NCI-H2171 (cell line): ENCODE results near the gene FEZF1.

Source experiments
- DNase-seq: peaks from one replicate; lab custom pipeline; 2025; lab: John Stamatoyannopoulos, UW

FEZF1 gene

GRCh38 chr7:122268101-122268500, 36.4 kb downstream of the FEZF1 start:
- peak; percentile 15 for DNase-seq

GRCh38 chr7:122262246-122262645, 42.3 kb downstream of the FEZF1 start:
- peak; percentile 77 for DNase-seq

GRCh38 chr7:122261442-122261841, 43.1 kb downstream of the FEZF1 start:
- no peak for DNase-seq

DNA sequence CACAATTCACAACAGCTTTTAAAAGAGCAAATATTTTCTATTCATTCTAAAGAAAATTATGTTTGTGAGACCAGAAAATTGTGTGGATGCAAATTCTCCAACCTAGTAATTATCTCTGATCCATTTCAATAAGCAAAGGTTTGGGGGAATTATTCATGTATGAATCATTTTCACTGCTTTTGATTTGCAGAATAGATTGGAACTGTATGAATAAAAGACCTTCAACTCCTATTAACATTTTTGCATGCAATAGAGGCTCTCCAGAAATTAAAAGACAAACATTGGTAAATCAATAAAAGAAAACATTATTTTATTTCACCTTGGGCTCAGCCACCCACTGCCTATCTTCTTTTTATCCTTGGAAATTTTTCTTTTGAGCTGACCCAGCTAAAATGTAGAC, 43.5 kb downstream of the FEZF1 start:
- no peak for DNase-seq

DNA sequence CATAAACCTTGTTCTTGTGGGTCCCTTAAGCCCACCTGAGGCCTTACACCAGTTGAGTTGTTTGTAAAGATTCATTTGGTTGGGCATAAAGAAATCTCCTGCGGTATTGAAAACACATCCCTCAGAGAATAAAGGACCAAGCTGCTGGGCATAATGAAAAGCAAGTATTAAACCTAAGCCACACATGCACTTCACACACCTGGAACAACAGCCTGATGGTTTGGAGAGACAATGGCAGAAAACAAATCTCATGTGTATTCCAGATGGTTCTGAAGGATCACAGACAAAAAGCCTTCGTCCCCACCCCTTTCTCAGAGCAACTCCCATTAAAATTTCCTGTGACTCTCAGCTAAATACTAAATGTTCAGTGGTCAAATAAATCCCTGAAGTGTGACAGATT, 44.2 kb downstream of the FEZF1 start:
- no peak for DNase-seq

GRCh38 chr7:122258971-122259370, 45.6 kb downstream of the FEZF1 start:
- DNase-seq, result no peak

- DNase-seq, result no peak
These were observed 47.5 kb downstream of the FEZF1 start for GRCh38 chr7:122257056-122257455.

DNA sequence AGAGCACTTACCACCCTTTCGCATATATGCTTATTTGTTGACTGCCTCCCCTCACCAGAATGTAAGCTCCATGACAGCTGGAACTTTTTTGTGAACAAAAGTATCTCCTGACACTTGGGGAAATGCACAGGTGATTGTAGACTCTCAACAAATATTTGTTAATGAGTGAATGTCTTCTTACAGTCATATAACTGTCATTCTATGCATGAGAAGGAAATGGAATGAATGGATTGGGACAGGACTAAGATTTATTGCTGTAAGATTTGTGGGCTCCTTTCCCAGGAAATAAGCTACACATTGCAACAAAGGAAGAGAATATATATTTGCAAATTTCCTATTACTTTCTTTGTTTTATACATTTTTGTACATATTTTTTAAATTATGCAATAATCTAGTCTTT, 48.5 kb downstream of the FEZF1 start:
- no peak for DNase-seq

DNA sequence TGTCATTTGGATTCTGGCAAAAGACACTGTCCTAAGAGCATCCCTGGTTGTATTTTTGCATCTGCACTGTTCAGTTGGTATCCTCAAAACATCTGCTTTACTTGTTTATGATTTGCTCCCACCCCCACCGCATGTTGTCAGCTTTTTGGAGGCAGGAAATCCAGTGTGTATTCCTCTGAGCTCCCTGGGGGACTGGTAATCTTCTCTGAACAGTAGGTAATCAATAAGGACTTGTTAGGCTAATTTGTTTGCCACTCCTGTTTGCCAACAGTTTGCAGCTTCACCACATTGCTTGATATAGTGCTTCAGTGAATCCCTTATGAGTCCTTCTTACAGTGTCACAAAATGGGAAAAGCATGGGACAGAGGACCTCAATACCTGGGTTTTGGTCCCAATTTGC, 49.1 kb downstream of the FEZF1 start:
- DNase-seq, result no peak
